MCF 10A (cell line): ENCODE data around the gene LPP. TPM values are rescaled to one million over a fixed set of nuclear protein-coding genes. Genes with fewer than 3 reads are reported as not detected.
"Not testable (repeated sequence)": the region's sequence is repeated elsewhere in the genome, so short reads cannot be mapped to it uniquely, and the experiment has no call there.

Experiments
- BruUV-seq: library from RNA; stranded (reverse); fragments of 400-500 nt; replicated peaks from 2 replicates; lab custom pipeline; 2021; lab: Mats Ljungman, UMichigan
- CTCF ChIA-PET: fragments of 300-600 bp; sonication (Branson Sonifier 250); formaldehyde crosslinking; extraction: SDS; loops from one replicate; lab custom pipeline; 2021; ENCODE audit warnings: antibody characterized with exemption, inconsistent platforms; lab: Yijun Ruan, JAX
- POLR2A ChIA-PET: fragments of 300-600, 350-650 bp; sonication (Branson Sonifier 250); formaldehyde crosslinking; extraction: SDS; loops from one replicate; lab custom pipeline; 2020; ENCODE audit warnings: antibody characterized with exemption, inconsistent platforms; lab: Yijun Ruan, JAX
- DNase-seq: peaks from one replicate; pipeline ENCODE4 v3.0.0-alpha.2; 2018; ENCODE audit not compliant: unreplicated experiment
- H3K27ac Mint-ChIP-seq: one replicate; pipeline ENCODE4 v1.8.0; 2022; ENCODE audit warnings: mild to moderate bottlenecking, low read depth, mixed read lengths; ENCODE audit not compliant: unreplicated experiment
- H3K27me3 Mint-ChIP-seq: one replicate; pipeline ENCODE4 v1.8.0; 2022; ENCODE audit warnings: mixed read lengths; ENCODE audit not compliant: insufficient read depth, unreplicated experiment
- H3K36me3 Mint-ChIP-seq: one replicate; pipeline ENCODE4 v1.8.0; 2022; ENCODE audit warnings: mild to moderate bottlenecking, moderate library complexity, mixed read lengths; ENCODE audit not compliant: insufficient read depth, unreplicated experiment
- H3K4me1 Mint-ChIP-seq: one replicate; pipeline ENCODE4 v1.8.0; 2022; ENCODE audit warnings: mixed read lengths; ENCODE audit not compliant: insufficient read depth, unreplicated experiment
- H3K4me3 Mint-ChIP-seq: one replicate; pipeline ENCODE4 v1.8.0; 2022; ENCODE audit warnings: mild to moderate bottlenecking, moderate library complexity, mixed read lengths; ENCODE audit not compliant: unreplicated experiment
- H3K9me3 Mint-ChIP-seq: one replicate; pipeline ENCODE4 v1.8.0; 2022; ENCODE audit warnings: mixed read lengths; ENCODE audit not compliant: unreplicated experiment
- CTCF ChIP-seq: fragments of 200-600 bp; IDR thresholded peaks from one replicate; pipeline ENCODE4 v1.8.0; 2022; ENCODE audit warnings: antibody characterized with exemption, mild to moderate bottlenecking; ENCODE audit not compliant: unreplicated experiment
- intact Hi-C: fragments of 100-400 bp; cut with micrococcal nuclease; formaldehyde crosslinking; loops from 2 replicates; pipeline ENCODE4 v1.14.1; 2022
- total RNA-seq: library from RNA; stranded (reverse); gene quantifications from 2 replicates; pipeline ENCODE4 v1.2.3, GENCODE V29; 2022

Gene LPP
- total RNA-seq, 1 experiment from 2014 or later, result 117 TPM

GRCh38 chr3:188608401-188608800 is 454.4 kb downstream of the LPP start:
- no peak overlapping the region for H3K4me3 Mint-ChIP-seq
- no TSS peak for BruUV-seq
- DNase-seq, result no peak
- peaks cover 27% of the 10 kb centered on the region for H3K36me3 Mint-ChIP-seq
- POLR2A ChIA-PET, result interaction anchor here (0.6 kb wide), 1 partner anchor 180 kb away, joined by 4 read pairs; no protein-coding TSS in a partner anchor
- H3K9me3 Mint-ChIP-seq, result peaks cover 27% of the 10 kb centered on the region
- TF ChIP-seq CTCF, result no peak
- intact Hi-C loops, result no loop called here
- H3K4me1 Mint-ChIP-seq, result peaks cover 14% of the 10 kb centered on the region
- CTCF ChIA-PET, result interaction anchor here (0.7 kb wide), 1 partner anchor 131 kb away, joined by 5 read pairs; no protein-coding TSS in a partner anchor
- no peak overlapping the region for H3K27ac Mint-ChIP-seq
- no peaks in the 10 kb centered on the region for H3K27me3 Mint-ChIP-seq

- CTCF ChIA-PET, H3K27me3 Mint-ChIP-seq, BruUV-seq: not testable (repeated sequence)
These were observed 459.8 kb downstream of the LPP start for GRCh38 chr3:188613721-188614120.

GRCh38 chr3:188617270-188617669 is 463.3 kb downstream of the LPP start:
- intact Hi-C loops, result no loop called here
- ChIA-PET CTCF (interaction anchor here (1.5 kb wide), 1 partner anchor 339 kb away, joined by 3 read pairs; no protein-coding TSS in a partner anchor), POLR2A (interaction anchor here (0.8 kb wide), 1 partner anchor 340 kb away, joined by 3 read pairs; no protein-coding TSS in a partner anchor)
- H3K36me3 Mint-ChIP-seq, result no peaks in the 10 kb centered on the region
- H3K27me3 Mint-ChIP-seq, result no peaks in the 10 kb centered on the region
- BruUV-seq, result no TSS peak
- TF ChIP-seq CTCF, result no peak
- no peaks in the 10 kb centered on the region for H3K9me3 Mint-ChIP-seq
- DNase-seq, result no peak
- H3K4me1 Mint-ChIP-seq, result no peaks in the 10 kb centered on the region
- H3K4me3 Mint-ChIP-seq, result no peak overlapping the region
- H3K27ac Mint-ChIP-seq, result no peak overlapping the region

More at GRCh38 chr3:188613721-188614120, 459.8 kb downstream of the LPP start:
- H3K27ac Mint-ChIP-seq, DNase-seq, H3K4me1 Mint-ChIP-seq, POLR2A ChIA-PET, H3K9me3 Mint-ChIP-seq, H3K4me3 Mint-ChIP-seq, intact Hi-C loops: not testable (repeated sequence)
- peaks cover 20% of the 10 kb centered on the region for H3K36me3 Mint-ChIP-seq

- H3K4me3 Mint-ChIP-seq, result no peak overlapping the region
- intact Hi-C loops, result no loop called here
- H3K4me1 Mint-ChIP-seq, result no peaks in the 10 kb centered on the region
- H3K36me3 Mint-ChIP-seq, result no peaks in the 10 kb centered on the region
- ChIA-PET CTCF (no interaction called here), POLR2A (interaction anchor here (0.6 to 1.2 kb wide), 3 partner anchors 11 to 339 kb away, joined by 3 to 4 read pairs (median 4); no protein-coding TSS in a partner anchor)
- BruUV-seq, result no TSS peak
- H3K9me3 Mint-ChIP-seq, result no peaks in the 10 kb centered on the region
- H3K27ac Mint-ChIP-seq, result no peak overlapping the region
- H3K27me3 Mint-ChIP-seq, result no peaks in the 10 kb centered on the region
- DNase-seq, result no peak
- TF ChIP-seq CTCF, result no peak
These were observed 464.2 kb downstream of the LPP start for GRCh38 chr3:188617988-188618701.
